Heart right ventricle (tissue), 16 donors: ENCODE measurements around the gene TMEM63B. TPM values are rescaled to one million over a fixed set of nuclear protein-coding genes. Genes with fewer than 3 reads are reported as not detected.
A peak's percentile ranks its signal among the peaks of the same experiment; 100 is the strongest.

Experiments used
- ATAC-seq, 8 donors: fragments of 200-7000 bp; cut with Tn5 transposase; one replicate each; pipeline ENCODE4 v1.9.1; 2020; ENCODE audit warnings: mild to moderate bottlenecking in 8 of 8, moderate library complexity in 8 of 8, moderate number of reproducible peaks in 1 of 8
- DNase-seq, 2 donors: peaks; one replicate each; pipeline ENCODE4 v3.0.0-alpha.2; 2020
- H3K27ac ChIP-seq, 10 donors: fragments of 200-600 bp; sonication (generic) in 2 of 10; one replicate each; pipeline versions ENCODE4 v1.5.0 to v1.8.0; 2020 to 2022; ENCODE audit warnings: mild to moderate bottlenecking in 3 of 10
- H3K27me3 ChIP-seq, 7 donors: fragments of 200-600 bp; one replicate each; pipeline ENCODE4 v1.8.0; 2021 to 2022; ENCODE audit warnings: mild to moderate bottlenecking in 2 of 7
- H3K36me3 ChIP-seq, 9 donors: fragments of 200-600 bp; sonication (generic) in 1 of 9; one replicate each; pipeline versions ENCODE4 v1.5.0 to v1.8.0; 2020 to 2022; ENCODE audit warnings: mild to moderate bottlenecking in 2 of 9
- H3K4me1 ChIP-seq, 9 donors: fragments of 200-600 bp; sonication (generic) in 1 of 9; one replicate each; pipeline versions ENCODE4 v1.5.0 to v1.8.0; 2020 to 2022; ENCODE audit warnings: mild to moderate bottlenecking in 4 of 9
- H3K4me3 ChIP-seq, 10 donors: fragments of 200-600 bp; sonication (generic) in 2 of 10; one replicate each; pipeline versions ENCODE4 v1.5.0 to v1.8.0; 2020 to 2022; ENCODE audit warnings: mild to moderate bottlenecking in 7 of 10, moderate library complexity in 2 of 10
- H3K9me3 ChIP-seq, 11 donors: fragments of 200-600 bp in 10 of 11; sonication (generic) in 2 of 11; one replicate each; pipeline versions ENCODE4 v1.5.0 to v1.8.0; 2013 to 2022; ENCODE audit warnings: mild to moderate bottlenecking in 2 of 11, control low read depth in 1 of 11, moderate library complexity in 1 of 11
- WGBS, 2 donors: extraction: QIAGEN DNeasy Blood & Tissue Kit; methylation state at CpG; one replicate each; pipeline ENCODE4 v1.1.7; 2013; ENCODE audit warnings: inconsistent platforms in 1 of 2; 5-methylcytosine and 5-hydroxymethylcytosine counted together
- intact Hi-C, 10 donors: fragments of 100-400 bp; cut with DNase I; formaldehyde crosslinking; loops; one replicate each; pipeline versions ENCODE4 v1.11.1 to v1.14.2; 2022
- polyA plus RNA-seq, 2 donors: library from polyadenylated mRNA; stranded (reverse); fragments of 200-250 nt; gene quantifications; one replicate each; pipeline ENCODE4 v1.2.3, GENCODE V29; 2013
- total RNA-seq, 10 donors: library from RNA; stranded (reverse); fragmentation: NEBNext Ultra II Directional in 3 of 10; extraction: Animal tissue kit (Norgen Biotek cat#: 25700) in 3 of 10; gene quantifications; one replicate each; pipeline versions ENCODE4 v1.2.1 to v1.2.4, GENCODE V29; 2021 to 2023
- TF ChIP-seq, protein P1 (sequence below), 9 donors: fragments of 200-600 bp; sonication (generic) in 2 of 9; IDR thresholded peaks; one replicate each; pipeline versions ENCODE4 v1.5.0 to v1.8.0; 2021 to 2022; ENCODE audit warnings: antibody characterized with exemption in 9 of 9, mild to moderate bottlenecking in 5 of 9, moderate library complexity in 1 of 9
- donor health status: Arrhythmogenic right ventricular cardiomyopathy.
- donor health status: ischemic (EF 13 %, LVEDD 7.1; RV severe dilation, severe dysfunction).
- donor health status: healthy with polysubstance abuse.
- donor health status: DM: no; HTN: yes; CAD: no.
- donor health status: DM: no; HTN: no; CAD: no.
- donor health status: ischemic (EF 25% LVEDD 6.9; RV normal size, moderate dysfunction).
- donor health status: ischemic (EF 25% LVEDD 5.7; RV mildly dilated, moderate dysfunction).
- donor health status: healthy.
- donor health status: DM: yes; HTN: yes; CAD: no.
- donor health status: Ischemic cardiomyopathy.
- donor health status: ischemic (EF 35%, LVEDD 5.7; RV mildly dilated, moderate dysfunction).
- donor health status: nonischemic (EF 11% LVEDD 7.7; RV severe dilation, severe dysfunction).
- donor health status: DM: yes; HTN: yes; CAD: no.
- donor health status: PGD.
- donor health status: ischemic (EF 29% LVEDD 5.4; RV normal size, mild dysfunction).
- donor health status: nonischemic (EF 23%, LVEDD 6.1; RV moderate dilation, normal function).

The TMEM63B gene
- total and polyA plus RNA-seq, 12 donors, result 20.3 to 67.1 (median 37.3) TPM

- TF ChIP-seq, protein P1, sequence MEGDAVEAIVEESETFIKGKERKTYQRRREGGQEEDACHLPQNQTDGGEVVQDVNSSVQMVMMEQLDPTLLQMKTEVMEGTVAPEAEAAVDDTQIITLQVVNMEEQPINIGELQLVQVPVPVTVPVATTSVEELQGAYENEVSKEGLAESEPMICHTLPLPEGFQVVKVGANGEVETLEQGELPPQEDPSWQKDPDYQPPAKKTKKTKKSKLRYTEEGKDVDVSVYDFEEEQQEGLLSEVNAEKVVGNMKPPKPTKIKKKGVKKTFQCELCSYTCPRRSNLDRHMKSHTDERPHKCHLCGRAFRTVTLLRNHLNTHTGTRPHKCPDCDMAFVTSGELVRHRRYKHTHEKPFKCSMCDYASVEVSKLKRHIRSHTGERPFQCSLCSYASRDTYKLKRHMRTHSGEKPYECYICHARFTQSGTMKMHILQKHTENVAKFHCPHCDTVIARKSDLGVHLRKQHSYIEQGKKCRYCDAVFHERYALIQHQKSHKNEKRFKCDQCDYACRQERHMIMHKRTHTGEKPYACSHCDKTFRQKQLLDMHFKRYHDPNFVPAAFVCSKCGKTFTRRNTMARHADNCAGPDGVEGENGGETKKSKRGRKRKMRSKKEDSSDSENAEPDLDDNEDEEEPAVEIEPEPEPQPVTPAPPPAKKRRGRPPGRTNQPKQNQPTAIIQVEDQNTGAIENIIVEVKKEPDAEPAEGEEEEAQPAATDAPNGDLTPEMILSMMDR (IDR thresholded peaks at IDR 0.05), result no peak
- Histone ChIP-seq H3K9me3 (no peaks in the 10 kb centered on the region), H3K4me1 (peaks cover 0 to 17% (median 7%) of the 10 kb centered on the region in 9 donors), H3K36me3 (no peaks in the 10 kb centered on the region), H3K27ac (no peak overlapping the region), H3K27me3 (peaks cover 0 to 5% (median 0%) of the 10 kb centered on the region in 7 donors), H3K4me3 (no peak overlapping the region)
- WGBS, 2 donors, result 79 to 80% methylated on average over 10 of the region's 10 CpGs
- ATAC-seq (no peak), DNase-seq (no peak)
- intact Hi-C loops, result loop anchor here in 7 of 10 donors (5.0 to 10.0 kb wide), 7 partner anchors 47 to 275 kb away; partner anchors contain the start of genes MYMX (in 3 of the 7) and SLC35B2 (in 2 of the 7)
Observed at GRCh38 chr6:44169886-44170570, 42.7 kb downstream of the TMEM63B start.

GRCh38 chr6:44171899-44172546 is 44.7 kb downstream of the TMEM63B start:
- DNase-seq (no peak), ATAC-seq (peak in 1 of 8 donors; percentile 2)
- H3K9me3 ChIP-seq, result no peaks in the 10 kb centered on the region
- no peaks in the 10 kb centered on the region for H3K36me3 ChIP-seq
- H3K4me1 ChIP-seq, result peaks cover 1 to 25% (median 12%) of the 10 kb centered on the region in 9 donors
- H3K27ac ChIP-seq, result no peak overlapping the region
- TF ChIP-seq, protein P1 (IDR thresholded peaks at IDR 0.05), result no peak
- H3K4me3 ChIP-seq, result no peak overlapping the region
- no peaks in the 10 kb centered on the region for H3K27me3 ChIP-seq
- WGBS, 2 donors, result 82 to 87% methylated on average over 12 of the region's 12 CpGs
- intact Hi-C loops, result loop anchor here (1.0 to 10.0 kb wide), 11 partner anchors 45 to 167 kb away; partner anchors contain the start of genes MYMX (in 3 of the 10) and SLC35B2 (in 2 of the 10)

DNA sequence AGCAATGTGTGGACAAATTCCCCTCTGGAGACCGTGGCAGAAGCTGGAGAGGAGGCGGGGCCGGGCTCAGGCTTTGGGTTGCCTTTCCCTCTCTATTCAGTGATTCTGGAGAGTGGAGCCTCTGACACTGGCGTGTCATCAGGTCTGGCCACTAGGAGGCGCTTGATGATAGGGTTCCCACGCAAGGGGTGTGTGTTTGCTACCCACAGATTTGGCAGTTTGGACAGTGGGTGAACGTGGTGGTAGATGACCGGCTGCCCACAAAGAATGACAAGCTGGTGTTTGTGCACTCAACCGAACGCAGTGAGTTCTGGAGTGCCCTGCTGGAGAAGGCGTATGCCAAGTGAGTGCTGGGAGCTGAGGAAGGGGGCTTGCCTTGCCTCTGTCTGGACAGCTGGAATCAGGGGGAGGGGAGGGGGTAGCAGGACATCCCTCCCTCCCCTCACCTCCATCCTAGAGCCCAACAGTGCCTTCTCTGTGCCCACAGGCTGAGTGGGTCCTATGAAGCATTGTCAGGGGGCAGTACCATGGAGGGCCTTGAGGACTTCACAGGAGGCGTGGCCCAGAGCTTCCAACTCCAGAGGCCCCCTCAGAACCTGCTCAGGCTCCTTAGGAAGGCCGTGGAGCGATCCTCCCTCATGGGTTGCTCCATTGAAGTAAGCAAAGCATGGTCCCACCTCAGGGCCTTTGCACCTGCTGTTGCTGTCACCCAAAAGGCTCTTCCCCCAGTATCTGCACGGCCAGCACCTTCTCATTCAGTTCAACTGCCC is 45.6 kb downstream of the TMEM63B start:
- no peaks in the 10 kb centered on the region for H3K27me3 ChIP-seq
- peak; percentile 85 to 95 (median 93) for ATAC-seq
- peaks cover 3 to 34% (median 15%) of the 10 kb centered on the region in 9 donors for H3K4me1 ChIP-seq
- intact Hi-C loops, result loop anchor here (1.0 to 10.0 kb wide), 12 partner anchors 44 to 166 kb away; partner anchors contain the start of genes MYMX (in 3 of the 10) and SLC35B2 (in 2 of the 10)
- DNase-seq, result peak; percentile 85 to 88
- H3K9me3 ChIP-seq, result no peaks in the 10 kb centered on the region
- no peaks in the 10 kb centered on the region for H3K36me3 ChIP-seq
- no peak overlapping the region for H3K27ac ChIP-seq
- TF ChIP-seq, protein P1 (IDR thresholded peaks at IDR 0.05), result peak; percentile 83 to 95 (median 93)
- H3K4me3 ChIP-seq, result no peak overlapping the region
- WGBS, 2 donors, result 27% methylated on average over 15 of the region's 15 CpGs
